Measurements from ENCODE around the gene HAL.

DNA sequence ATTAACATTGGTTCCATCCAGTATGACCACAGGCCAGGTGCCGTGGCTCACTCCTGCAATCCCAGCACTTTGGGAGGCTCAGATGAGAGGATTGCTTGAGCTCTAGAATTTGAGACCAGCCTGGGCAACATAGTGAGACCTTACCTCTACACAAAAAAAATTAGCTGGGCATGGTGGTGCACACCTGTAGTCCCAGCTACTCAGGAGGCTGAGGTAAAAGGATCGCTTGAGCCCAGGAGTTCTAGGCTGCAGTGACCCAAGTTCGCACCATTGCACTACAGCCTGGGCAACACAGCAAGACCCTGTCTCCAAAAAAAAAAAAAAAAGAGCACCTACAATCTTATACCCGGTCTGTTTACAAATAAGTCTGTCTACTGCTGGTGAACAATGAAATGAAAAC lies 29.4 kb upstream of the HAL start:
- TF ChIP-seq, protein P1, sequence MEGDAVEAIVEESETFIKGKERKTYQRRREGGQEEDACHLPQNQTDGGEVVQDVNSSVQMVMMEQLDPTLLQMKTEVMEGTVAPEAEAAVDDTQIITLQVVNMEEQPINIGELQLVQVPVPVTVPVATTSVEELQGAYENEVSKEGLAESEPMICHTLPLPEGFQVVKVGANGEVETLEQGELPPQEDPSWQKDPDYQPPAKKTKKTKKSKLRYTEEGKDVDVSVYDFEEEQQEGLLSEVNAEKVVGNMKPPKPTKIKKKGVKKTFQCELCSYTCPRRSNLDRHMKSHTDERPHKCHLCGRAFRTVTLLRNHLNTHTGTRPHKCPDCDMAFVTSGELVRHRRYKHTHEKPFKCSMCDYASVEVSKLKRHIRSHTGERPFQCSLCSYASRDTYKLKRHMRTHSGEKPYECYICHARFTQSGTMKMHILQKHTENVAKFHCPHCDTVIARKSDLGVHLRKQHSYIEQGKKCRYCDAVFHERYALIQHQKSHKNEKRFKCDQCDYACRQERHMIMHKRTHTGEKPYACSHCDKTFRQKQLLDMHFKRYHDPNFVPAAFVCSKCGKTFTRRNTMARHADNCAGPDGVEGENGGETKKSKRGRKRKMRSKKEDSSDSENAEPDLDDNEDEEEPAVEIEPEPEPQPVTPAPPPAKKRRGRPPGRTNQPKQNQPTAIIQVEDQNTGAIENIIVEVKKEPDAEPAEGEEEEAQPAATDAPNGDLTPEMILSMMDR (IDR thresholded peaks at IDR 0.05): no peak
- TF ChIP-seq, protein P2, sequence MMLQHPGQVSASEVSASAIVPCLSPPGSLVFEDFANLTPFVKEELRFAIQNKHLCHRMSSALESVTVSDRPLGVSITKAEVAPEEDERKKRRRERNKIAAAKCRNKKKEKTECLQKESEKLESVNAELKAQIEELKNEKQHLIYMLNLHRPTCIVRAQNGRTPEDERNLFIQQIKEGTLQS (CRISPR knock-in tag; conservative IDR thresholded peaks at IDR 0.05): no peak
- TF ChIP-seq ZNF396 (CRISPR knock-in tag; IDR thresholded peaks at IDR 0.05; ENCODE audit: borderline replicate concordance): no peak
- TF ChIP-seq, protein P3, sequence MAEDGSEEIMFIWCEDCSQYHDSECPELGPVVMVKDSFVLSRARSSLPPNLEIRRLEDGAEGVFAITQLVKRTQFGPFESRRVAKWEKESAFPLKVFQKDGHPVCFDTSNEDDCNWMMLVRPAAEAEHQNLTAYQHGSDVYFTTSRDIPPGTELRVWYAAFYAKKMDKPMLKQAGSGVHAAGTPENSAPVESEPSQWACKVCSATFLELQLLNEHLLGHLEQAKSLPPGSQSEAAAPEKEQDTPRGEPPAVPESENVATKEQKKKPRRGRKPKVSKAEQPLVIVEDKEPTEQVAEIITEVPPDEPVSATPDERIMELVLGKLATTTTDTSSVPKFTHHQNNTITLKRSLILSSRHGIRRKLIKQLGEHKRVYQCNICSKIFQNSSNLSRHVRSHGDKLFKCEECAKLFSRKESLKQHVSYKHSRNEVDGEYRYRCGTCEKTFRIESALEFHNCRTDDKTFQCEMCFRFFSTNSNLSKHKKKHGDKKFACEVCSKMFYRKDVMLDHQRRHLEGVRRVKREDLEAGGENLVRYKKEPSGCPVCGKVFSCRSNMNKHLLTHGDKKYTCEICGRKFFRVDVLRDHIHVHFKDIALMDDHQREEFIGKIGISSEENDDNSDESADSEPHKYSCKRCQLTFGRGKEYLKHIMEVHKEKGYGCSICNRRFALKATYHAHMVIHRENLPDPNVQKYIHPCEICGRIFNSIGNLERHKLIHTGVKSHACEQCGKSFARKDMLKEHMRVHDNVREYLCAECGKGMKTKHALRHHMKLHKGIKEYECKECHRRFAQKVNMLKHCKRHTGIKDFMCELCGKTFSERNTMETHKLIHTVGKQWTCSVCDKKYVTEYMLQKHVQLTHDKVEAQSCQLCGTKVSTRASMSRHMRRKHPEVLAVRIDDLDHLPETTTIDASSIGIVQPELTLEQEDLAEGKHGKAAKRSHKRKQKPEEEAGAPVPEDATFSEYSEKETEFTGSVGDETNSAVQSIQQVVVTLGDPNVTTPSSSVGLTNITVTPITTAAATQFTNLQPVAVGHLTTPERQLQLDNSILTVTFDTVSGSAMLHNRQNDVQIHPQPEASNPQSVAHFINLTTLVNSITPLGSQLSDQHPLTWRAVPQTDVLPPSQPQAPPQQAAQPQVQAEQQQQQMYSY (CRISPR knock-in tag; IDR thresholded peaks at IDR 0.05): no peak
- no peak for TF ChIP-seq KAT7 (CRISPR knock-in tag; IDR thresholded peaks at IDR 0.05; ENCODE audit: borderline replicate concordance)
- TF ChIP-seq SP1 (CRISPR knock-in tag; conservative IDR thresholded peaks at IDR 0.05): no peak
- no peak for TF ChIP-seq ZNF138 (CRISPR knock-in tag; conservative IDR thresholded peaks at IDR 0.05)
- TF ChIP-seq, protein P4, sequence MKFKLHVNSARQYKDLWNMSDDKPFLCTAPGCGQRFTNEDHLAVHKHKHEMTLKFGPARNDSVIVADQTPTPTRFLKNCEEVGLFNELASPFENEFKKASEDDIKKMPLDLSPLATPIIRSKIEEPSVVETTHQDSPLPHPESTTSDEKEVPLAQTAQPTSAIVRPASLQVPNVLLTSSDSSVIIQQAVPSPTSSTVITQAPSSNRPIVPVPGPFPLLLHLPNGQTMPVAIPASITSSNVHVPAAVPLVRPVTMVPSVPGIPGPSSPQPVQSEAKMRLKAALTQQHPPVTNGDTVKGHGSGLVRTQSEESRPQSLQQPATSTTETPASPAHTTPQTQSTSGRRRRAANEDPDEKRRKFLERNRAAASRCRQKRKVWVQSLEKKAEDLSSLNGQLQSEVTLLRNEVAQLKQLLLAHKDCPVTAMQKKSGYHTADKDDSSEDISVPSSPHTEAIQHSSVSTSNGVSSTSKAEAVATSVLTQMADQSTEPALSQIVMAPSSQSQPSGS (CRISPR knock-in tag; IDR thresholded peaks at IDR 0.05; ENCODE audit: borderline replicate concordance, low read depth): no peak
- TF ChIP-seq, protein P5, sequence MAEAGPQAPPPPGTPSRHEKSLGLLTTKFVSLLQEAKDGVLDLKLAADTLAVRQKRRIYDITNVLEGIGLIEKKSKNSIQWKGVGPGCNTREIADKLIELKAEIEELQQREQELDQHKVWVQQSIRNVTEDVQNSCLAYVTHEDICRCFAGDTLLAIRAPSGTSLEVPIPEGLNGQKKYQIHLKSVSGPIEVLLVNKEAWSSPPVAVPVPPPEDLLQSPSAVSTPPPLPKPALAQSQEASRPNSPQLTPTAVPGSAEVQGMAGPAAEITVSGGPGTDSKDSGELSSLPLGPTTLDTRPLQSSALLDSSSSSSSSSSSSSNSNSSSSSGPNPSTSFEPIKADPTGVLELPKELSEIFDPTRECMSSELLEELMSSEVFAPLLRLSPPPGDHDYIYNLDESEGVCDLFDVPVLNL (CRISPR knock-in tag; IDR thresholded peaks at IDR 0.05; ENCODE audit: borderline replicate concordance, low read depth): no peak
- no peak for TF ChIP-seq NFYB (CRISPR knock-in tag; conservative IDR thresholded peaks at IDR 0.05; ENCODE audit: low read depth)

Measured in WTC11 (cell line).